K562 (cell line): Measurements from ENCODE around the gene EPHA7. TPM values are rescaled to one million over a fixed set of nuclear protein-coding genes. Genes with fewer than 3 reads are reported as not detected.

ENCODE experiments used
- ATAC-seq: fragments of 200-7000 bp; cut with Tn5 transposase; 3 replicates; pipeline ENCODE4 v1.9.1; 2020; ENCODE audit warnings: moderate library complexity
- BruUV-seq: library from RNA; stranded (reverse); fragments of 400-500 nt; replicated peaks from 2 replicates; lab custom pipeline; 2021; lab: Mats Ljungman, UMichigan
- CTCF ChIA-PET: fragments of 300-600 bp; formaldehyde crosslinking; extraction: SDS; loops from one replicate; lab custom pipeline; 2021; ENCODE audit warnings: low intra/inter-chr PET ratio; lab: Yijun Ruan, JAX
- POLR2A ChIA-PET: fragments of 300-600, 350-650 bp; sonication (Branson Sonifier 250); formaldehyde crosslinking; extraction: SDS; loops from one replicate; lab custom pipeline; 2021; ENCODE audit warnings: antibody characterized with exemption, inconsistent platforms; lab: Yijun Ruan, JAX
- DNase-seq, 4 experiments: peaks; one replicate each; pipeline versions ENCODE4 v3.0.0 to v3.0.0-alpha.2; 2011 to 2018; ENCODE audit warnings: low spot score in 3 of 4, mixed read lengths in 3 of 4; ENCODE audit errors: extremely low read depth in 1 of 4
- FAIRE-seq: peaks from 2 replicates; lab custom pipeline; 2011; peaks lifted over from hg19 to GRCh38; lab: Jason Lieb, UNC
- H2AFZ ChIP-seq: 2 replicates; pipeline ENCODE4 v1.6.0; 2011; ENCODE audit warnings: low read depth, low read length, control low read depth, inconsistent platforms
- H3K27ac ChIP-seq: fragments of 200-600 bp; 3 replicates; pipeline ENCODE4 v1.8.0; 2011; ENCODE audit warnings: low read depth, mild to moderate bottlenecking, control low read depth, inconsistent platforms, low read length, moderate library complexity, mixed read lengths; ENCODE audit errors: extremely low read depth
- H3K27me3 ChIP-seq, 2 experiments: fragments of 300-600 bp in 1 of 2; 2 replicates in 1 of 2; 3 replicates in 1 of 2; pipeline versions ENCODE4 v1.6.0 to v1.8.0; 2011; ENCODE audit warnings: inconsistent platforms in 2 of 2, low read length in 2 of 2, mild to moderate bottlenecking in 1 of 2, mixed read lengths in 1 of 2, moderate library complexity in 1 of 2; ENCODE audit not compliant: control insufficient read depth in 2 of 2, insufficient read depth in 2 of 2
- H3K36me3 ChIP-seq: fragments of 300-600 bp; 3 replicates; pipeline ENCODE4 v1.8.0; 2011; ENCODE audit warnings: mild to moderate bottlenecking, low read length, inconsistent platforms; ENCODE audit not compliant: control insufficient read depth, insufficient read depth
- H3K4me1 ChIP-seq, 2 experiments: fragments of 200-600 bp in 1 of 2; replicated peaks in 1 of 2; 2 replicates in 1 of 2; 3 replicates in 1 of 2; pipeline versions ENCODE4 v1.5.1 to v1.8.0; 2011; ENCODE audit warnings: inconsistent platforms in 2 of 2, low read length in 2 of 2, mild to moderate bottlenecking in 1 of 2, mixed read lengths in 1 of 2, moderate library complexity in 1 of 2; ENCODE audit not compliant: control insufficient read depth in 2 of 2, insufficient read depth in 2 of 2
- H3K4me2 ChIP-seq: 2 replicates; pipeline ENCODE4 v1.6.1; 2011; ENCODE audit warnings: low read length, control low read depth, inconsistent platforms, mixed read lengths; ENCODE audit not compliant: insufficient read depth
- H3K4me3 ChIP-seq: fragments of 200-600 bp; sonication (generic), shearing (Covaris generic); 2 replicates; pipeline ENCODE4 v1.5.1; 2016; ENCODE audit warnings: control low read depth, inconsistent platforms
- H3K79me2 ChIP-seq: fragments of 200-600 bp; 3 replicates; pipeline ENCODE4 v1.8.0; 2011; ENCODE audit warnings: low read length, inconsistent platforms; ENCODE audit not compliant: control insufficient read depth, insufficient read depth
- H3K9ac ChIP-seq, 2 experiments: 2 replicates each; pipeline versions ENCODE4 v1.6.0 to v1.6.1; 2011; ENCODE audit warnings: low read depth in 2 of 2, low read length in 2 of 2, control low read depth in 1 of 2, inconsistent platforms in 1 of 2, mild to moderate bottlenecking in 1 of 2, mixed read lengths in 1 of 2; ENCODE audit not compliant: insufficient read depth in 1 of 2
- H3K9me1 ChIP-seq: one replicate; pipeline ENCODE4 v1.6.0; 2011; ENCODE audit warnings: inconsistent platforms, mild to moderate bottlenecking, low read length, moderate library complexity; ENCODE audit not compliant: control insufficient read depth, insufficient read depth
- H3K9me3 ChIP-seq: replicated peaks from 2 replicates; pipeline ENCODE4 v1.5.1; 2011; ENCODE audit warnings: low read depth, low read length, inconsistent platforms; ENCODE audit not compliant: control insufficient read depth, insufficient read depth
- H4K20me1 ChIP-seq: replicated peaks from 2 replicates; pipeline ENCODE4 v1.6.1; 2011; ENCODE audit warnings: low read length, inconsistent platforms, mixed read lengths; ENCODE audit not compliant: control insufficient read depth, insufficient read depth
- CC2D1A ChIP-seq: fragments of 450-650 bp; IDR thresholded peaks from 2 replicates; pipeline ENCODE4 v1.6.1; 2017; ENCODE audit warnings: mild to moderate bottlenecking
- HMGXB4 ChIP-seq: sonication (generic); formaldehyde crosslinking; IDR thresholded peaks from 2 replicates; pipeline ENCODE4 v1.8.1; 2023; ENCODE audit warnings: mild to moderate bottlenecking, missing genetic modification reagents
- KDM1A ChIP-seq, 2 experiments: fragments of 450-650 bp; IDR thresholded peaks; 2 replicates each; pipeline ENCODE4 v1.6.1; 2016; ENCODE audit warnings: mild to moderate bottlenecking in 2 of 2
- MXI1 ChIP-seq: IDR thresholded peaks from 2 replicates; pipeline ENCODE4 v1.6.1; 2011; ENCODE audit warnings: low read depth, mild to moderate bottlenecking, improper control_type of control experiment, low read length
- SMAD2 ChIP-seq: fragments of 150-350 bp; IDR thresholded peaks from 2 replicates; pipeline ENCODE4 v1.6.1; 2014; ENCODE audit warnings: low read depth, mild to moderate bottlenecking, low read length
- ZNF311 ChIP-seq: fragments of 250-450 bp; sonication (Bioruptor Pico); IDR thresholded peaks from 2 replicates; pipeline ENCODE4 v1.4.0; 2020; ENCODE audit warnings: mild to moderate bottlenecking, moderate library complexity
- WGBS: fragments of 100-300 bp; shearing (Covaris generic); methylation state at CpG from one replicate; pipeline ENCODE4 v1.1.6; 2016; ENCODE audit warnings: low coverage, mixed read lengths; ENCODE audit not compliant: insufficient coverage; ENCODE audit errors: missing lambda C conversion rate; 5-methylcytosine and 5-hydroxymethylcytosine counted together
- in situ Hi-C: fragments of 300-500 bp; cut with MboI; formaldehyde crosslinking; loops from 4 replicates; pipeline ENCODE4 v1.15.0; 2018; ENCODE audit warnings: inconsistent platforms, mixed read lengths
- intact Hi-C: fragments of 100-400 bp; cut with micrococcal nuclease; formaldehyde crosslinking; loops from 2 replicates; pipeline ENCODE4 v1.14.2; 2022
- polyA plus RNA-seq, 8 experiments: library from polyadenylated mRNA; depleted of rRNA in 4 of 8; stranded (reverse) in 5 of 8; unstranded in 3 of 8; fragments of >200 nt; fragmentation: Nextera tagmentation in 2 of 8; fragmentation: Illumina TruSeq in 1 of 8; extraction: Ambion mirVana in 2 of 8; extraction: Trizol in 1 of 8; gene quantifications; 2 replicates each; pipeline versions ENCODE4 v1.2.1 to v1.2.3, GENCODE V29; 2011 to 2014; ENCODE audit warnings: inconsistent platforms in 1 of 8, missing spikeins in 1 of 8
- total RNA-seq, 7 experiments: library from RNA; depleted of rRNA in 6 of 7; stranded (reverse); fragments of >200 nt in 6 of 7; fragmentation: Illumina TruSeq in 2 of 7; extraction: Trizol in 2 of 7; gene quantifications; 2 replicates each; pipeline versions ENCODE4 v1.2.1 to v1.2.3, GENCODE V29; 2011 to 2021; ENCODE audit warnings: low replicate concordance in 1 of 7
- TF ChIP-seq, protein P1 (sequence below), 2 experiments: fragments of 450-650 bp in 1 of 2; sonication (generic) in 1 of 2; formaldehyde crosslinking; conservative IDR thresholded peaks; 2 replicates each; pipeline versions ENCODE4 v1.4.0 to v1.8.1; 2020 to 2022; ENCODE audit warnings: mild to moderate bottlenecking in 1 of 2, missing genetic modification reagents in 1 of 2

The EPHA7 gene
- total and polyA plus RNA-seq, 9 of the 15 experiments (the other 6 are each of a cell fraction or from before 2014, with no cell fraction given): not detected

GRCh38 chr6:93447874-93448273 lies 28.5 kb upstream of the EPHA7 start:
- Histone ChIP-seq H3K4me1 (no peaks in the 10 kb centered on the region), H4K20me1 (no peaks in the 10 kb centered on the region), H2AFZ (no peak overlapping the region), H3K4me2 (no peak overlapping the region), H3K9me3 (no peaks in the 10 kb centered on the region), H3K4me3 (no peak overlapping the region), H3K27me3 (no peaks in the 10 kb centered on the region), H3K27ac (no peak overlapping the region), H3K79me2 (no peaks in the 10 kb centered on the region), H3K36me3 (no peaks in the 10 kb centered on the region), H3K9me1 (no peaks in the 10 kb centered on the region), H3K9ac (no peak overlapping the region)
- TF ChIP-seq CC2D1A: no peak
- no peak for TF ChIP-seq SMAD2
- TF ChIP-seq, protein P1, sequence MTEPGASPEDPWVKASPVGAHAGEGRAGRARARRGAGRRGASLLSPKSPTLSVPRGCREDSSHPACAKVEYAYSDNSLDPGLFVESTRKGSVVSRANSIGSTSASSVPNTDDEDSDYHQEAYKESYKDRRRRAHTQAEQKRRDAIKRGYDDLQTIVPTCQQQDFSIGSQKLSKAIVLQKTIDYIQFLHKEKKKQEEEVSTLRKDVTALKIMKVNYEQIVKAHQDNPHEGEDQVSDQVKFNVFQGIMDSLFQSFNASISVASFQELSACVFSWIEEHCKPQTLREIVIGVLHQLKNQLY (CRISPR knock-in tag; conservative IDR thresholded peaks at IDR 0.05): no peak
- no peak for TF ChIP-seq ZNF311 (CRISPR knock-in tag)
- TF ChIP-seq KDM1A (IDR thresholded peaks at IDR 0.05): no peak
- TF ChIP-seq MXI1: no peak
- no peak for TF ChIP-seq HMGXB4 (CRISPR knock-in tag)
- ChIA-PET POLR2A (no interaction called here), CTCF (no interaction called here)
- intact Hi-C loops (no loop called here), in situ Hi-C loops (no loop called here)
- FAIRE-seq (no peak), DNase-seq (no peak), ATAC-seq (no peak)
- no TSS peak for BruUV-seq
- WGBS: 5% methylated on average over 2 of the region's 3 CpGs
